Common myeloid progenitor, CD34-positive (primary cell): ENCODE results near the gene ADAMTS18.
"Not testable (repeated sequence)": the region's sequence is repeated elsewhere in the genome, so short reads cannot be mapped to it uniquely, and the experiment has no call there.

Experiments used
- CTCF ChIA-PET: fragments of 350-600 bp; sonication (Branson Sonifier 250); formaldehyde crosslinking; loops from one replicate; lab custom pipeline; 2021; ENCODE audit warnings: antibody characterized with exemption; lab: Charles Lee
- POLR2A ChIA-PET: fragments of 350-600 bp; sonication (Branson Sonifier 250); formaldehyde crosslinking; loops from one replicate; lab custom pipeline; 2021; ENCODE audit warnings: antibody characterized with exemption; lab: Charles Lee
- DNase-seq, 3 donors: peaks; one replicate each; pipeline versions ENCODE4 v3.0.0 to v3.0.0-alpha.2; 2013
- H3K27ac ChIP-seq, 2 experiments: 1 replicate in 1 of 2; 2 replicates in 1 of 2; pipeline ENCODE4 v1.7.0; 2013; ENCODE audit warnings: inconsistent platforms in 2 of 2, low read length in 2 of 2, mild to moderate bottlenecking in 2 of 2, low read depth in 1 of 2, moderate library complexity in 1 of 2; ENCODE audit not compliant: severe bottlenecking in 2 of 2, insufficient read depth in 1 of 2, poor library complexity in 1 of 2
- H3K27me3 ChIP-seq, 5 experiments: replicated peaks in 2 of 5; 1 replicate in 3 of 5; 2 replicates in 2 of 5; pipeline versions ENCODE4 v1.6.1 to v1.7.0; 2013; ENCODE audit warnings: low read length in 4 of 5, mild to moderate bottlenecking in 2 of 5, moderate library complexity in 2 of 5, inconsistent platforms in 1 of 5; ENCODE audit not compliant: insufficient read depth in 5 of 5, control insufficient read depth in 4 of 5
- H3K36me3 ChIP-seq, 4 experiments: 1 replicate in 2 of 4; 2 replicates in 2 of 4; pipeline versions ENCODE4 v1.6.1 to v1.7.0; 2013; ENCODE audit warnings: low read length in 3 of 4, control low read depth in 1 of 4, mild to moderate bottlenecking in 1 of 4; ENCODE audit not compliant: control insufficient read depth in 4 of 4, insufficient read depth in 4 of 4
- H3K4me1 ChIP-seq, 4 experiments: 1 replicate in 3 of 4; 2 replicates in 1 of 4; pipeline versions ENCODE4 v1.6.1 to v1.7.1; 2013; ENCODE audit warnings: low read length in 3 of 4, mild to moderate bottlenecking in 3 of 4, control low read depth in 1 of 4, inconsistent platforms in 1 of 4, moderate library complexity in 1 of 4; ENCODE audit not compliant: control insufficient read depth in 4 of 4, insufficient read depth in 4 of 4; ENCODE audit errors: control extremely low read depth in 1 of 4
- H3K4me3 ChIP-seq, 7 experiments: 1 replicate in 4 of 7; 2 replicates in 3 of 7; pipeline versions ENCODE4 v1.5.1 to v1.7.0; 2013; ENCODE audit warnings: mild to moderate bottlenecking in 7 of 7, low read length in 6 of 7, moderate library complexity in 6 of 7, inconsistent platforms in 2 of 7, low read depth in 2 of 7, control low read depth in 1 of 7; ENCODE audit not compliant: insufficient read depth in 4 of 7, control insufficient read depth in 1 of 7; ENCODE audit errors: extremely low read depth in 1 of 7
- H3K9me3 ChIP-seq, 5 experiments: 1 replicate in 4 of 5; 2 replicates in 1 of 5; pipeline versions ENCODE4 v1.6.1 to v1.7.1; 2013; ENCODE audit warnings: low read length in 4 of 5, mild to moderate bottlenecking in 2 of 5, inconsistent platforms in 1 of 5, low read depth in 1 of 5, moderate library complexity in 1 of 5; ENCODE audit not compliant: control insufficient read depth in 4 of 5, insufficient read depth in 2 of 5; ENCODE audit errors: control extremely low read depth in 1 of 5
- WGBS: methylation state at CpG from one replicate; pipeline ENCODE4 v1.1.5; 2013; ENCODE audit not compliant: insufficient coverage; 5-methylcytosine and 5-hydroxymethylcytosine counted together

Gene ADAMTS18

DNA sequence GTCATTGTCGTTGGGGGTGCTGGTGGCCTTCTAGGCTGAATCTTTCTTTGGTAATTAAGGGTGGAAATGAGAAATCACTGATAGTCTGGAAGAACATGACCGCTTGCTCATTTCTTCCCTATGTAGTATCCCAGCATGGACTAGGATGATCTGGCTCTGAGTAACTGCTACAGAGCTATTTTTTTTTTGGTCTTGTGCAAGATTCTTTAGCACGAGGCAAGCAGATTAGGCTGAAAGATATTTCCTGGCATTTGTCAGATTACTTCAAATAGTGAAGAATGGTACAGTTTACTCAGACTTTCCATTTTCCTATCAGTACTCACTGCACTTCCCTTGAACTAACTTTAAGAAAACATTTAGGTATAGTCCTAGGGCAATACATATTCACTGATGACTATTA lies 146.6 kb downstream of the ADAMTS18 start:
- H3K36me3 ChIP-seq: no peaks in the 10 kb centered on the region
- no peak overlapping the region for H3K27ac ChIP-seq
- CTCF ChIA-PET: no interaction called here
- POLR2A ChIA-PET: no interaction called here
- no peak overlapping the region for H3K4me3 ChIP-seq
- H3K9me3 ChIP-seq: no peaks in the 10 kb centered on the region
- H3K4me1 ChIP-seq: no peaks in the 10 kb centered on the region
- WGBS: 50% methylated on average over 2 of the region's 3 CpGs
- no peak for DNase-seq
- H3K27me3 ChIP-seq: no peaks in the 10 kb centered on the region

DNA sequence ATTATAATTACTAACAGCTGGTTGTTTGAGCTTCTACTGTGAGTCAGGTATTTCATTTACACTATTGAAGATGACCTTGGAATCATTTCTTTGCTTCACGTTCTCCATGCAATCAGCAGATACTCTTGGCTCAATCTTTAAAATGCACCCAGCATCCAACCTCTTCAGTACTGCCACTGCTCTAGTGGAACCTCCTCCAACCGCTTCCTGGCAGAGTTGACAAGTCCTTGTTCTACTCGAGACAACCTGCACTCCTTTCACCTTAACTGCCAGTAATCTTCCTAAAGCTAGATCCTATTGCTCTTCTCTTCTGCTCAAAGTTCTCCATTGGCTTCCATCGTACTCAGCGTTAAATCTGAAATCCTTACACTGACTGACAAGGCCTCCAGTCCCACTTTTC lies 149.2 kb downstream of the ADAMTS18 start:
- Histone ChIP-seq H3K36me3 (no peaks in the 10 kb centered on the region), H3K4me3 (no peak overlapping the region), H3K27me3 (no peaks in the 10 kb centered on the region), H3K9me3 (no peaks in the 10 kb centered on the region), H3K4me1 (no peaks in the 10 kb centered on the region), H3K27ac (no peak overlapping the region)
- WGBS: 94% methylated on average over 5 of the region's 5 CpGs
- DNase-seq: no peak
- CTCF ChIA-PET: no interaction called here
- POLR2A ChIA-PET: no interaction called here

DNA sequence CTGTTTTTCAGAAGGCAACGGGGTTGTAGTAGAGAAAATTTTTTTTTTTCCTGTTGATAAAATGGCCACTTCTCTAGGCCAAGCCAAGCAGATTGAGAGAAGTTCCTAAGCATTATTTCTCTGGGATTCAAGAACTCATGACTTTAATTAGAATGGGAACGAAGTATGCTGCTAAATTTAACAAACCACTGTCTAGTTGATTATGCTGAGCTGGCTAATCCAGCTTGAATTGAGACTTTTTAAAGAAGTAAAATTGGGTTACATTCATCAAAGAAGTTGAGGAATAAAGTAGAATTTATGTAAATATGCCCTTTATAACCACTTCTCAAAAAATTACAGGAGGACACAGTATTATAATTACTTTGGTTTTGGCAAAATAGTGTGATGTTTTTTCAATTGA lies 152.5 kb downstream of the ADAMTS18 start:
- DNase-seq: no peak
- Histone ChIP-seq H3K27ac (no peak overlapping the region), H3K4me3 (no peak overlapping the region), H3K9me3 (no peaks in the 10 kb centered on the region), H3K4me1 (no peaks in the 10 kb centered on the region), H3K36me3 (no peaks in the 10 kb centered on the region), H3K27me3 (no peaks in the 10 kb centered on the region)
- CTCF ChIA-PET: no interaction called here
- POLR2A ChIA-PET: no interaction called here
- WGBS: 40% methylated on average over 1 of the region's 2 CpGs

DNA sequence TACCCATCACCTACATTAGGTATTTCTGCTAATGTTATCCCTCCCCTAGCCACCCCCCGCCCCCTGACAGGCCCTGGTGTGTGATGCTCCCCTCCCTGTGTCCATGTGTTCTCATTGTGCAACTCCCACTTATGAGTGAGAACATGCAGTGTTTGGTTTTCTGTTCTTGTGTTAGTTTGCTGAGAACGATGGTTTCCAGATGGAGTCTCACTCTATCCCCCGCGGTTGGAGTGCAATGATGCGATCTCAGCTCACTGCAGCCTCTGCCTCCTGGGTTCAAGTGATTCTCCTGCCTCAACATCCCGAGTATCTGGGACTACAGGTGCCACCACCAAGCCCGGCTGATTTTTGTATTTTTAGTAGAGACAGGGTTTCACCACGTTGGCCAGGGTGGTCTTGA lies 155.5 kb downstream of the ADAMTS18 start:
- H3K36me3 ChIP-seq, POLR2A ChIA-PET, H3K4me1 ChIP-seq, H3K9me3 ChIP-seq, DNase-seq, H3K27ac ChIP-seq, H3K27me3 ChIP-seq, CTCF ChIA-PET, H3K4me3 ChIP-seq: not testable (repeated sequence)
- WGBS: 83% methylated on average over 7 of the region's 8 CpGs

DNA sequence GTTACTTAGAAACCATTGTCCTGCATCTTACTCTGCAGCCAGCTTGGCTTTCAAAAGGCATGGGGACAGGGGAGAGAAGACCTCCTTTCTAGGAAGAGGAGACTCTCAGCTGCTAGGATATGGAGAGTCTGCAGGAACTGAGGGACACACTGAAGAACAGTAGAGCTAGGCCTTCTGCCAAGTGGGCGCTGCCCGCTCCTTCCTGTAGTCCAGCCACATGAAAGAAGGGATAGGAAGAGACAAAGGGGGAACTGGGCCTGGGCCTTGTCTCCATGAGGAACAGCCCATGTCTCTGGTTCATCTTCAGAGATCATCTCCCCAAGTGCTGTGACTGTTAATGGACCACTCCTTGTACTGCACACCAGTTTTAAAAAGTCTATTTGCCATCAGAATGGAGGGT lies 157.3 kb downstream of the ADAMTS18 start:
- no peak for DNase-seq
- H3K4me1 ChIP-seq: no peaks in the 10 kb centered on the region
- ChIA-PET POLR2A (no interaction called here), CTCF (interaction anchor here (0.5 kb wide), 1 partner anchor 266 kb away, joined by 3 read pairs; no protein-coding TSS in a partner anchor)
- H3K27me3 ChIP-seq: no peaks in the 10 kb centered on the region
- no peak overlapping the region for H3K27ac ChIP-seq
- H3K36me3 ChIP-seq: no peaks in the 10 kb centered on the region
- no peaks in the 10 kb centered on the region for H3K9me3 ChIP-seq
- 93% methylated on average over 2 of the region's 2 CpGs for WGBS
- no peak overlapping the region for H3K4me3 ChIP-seq

DNA sequence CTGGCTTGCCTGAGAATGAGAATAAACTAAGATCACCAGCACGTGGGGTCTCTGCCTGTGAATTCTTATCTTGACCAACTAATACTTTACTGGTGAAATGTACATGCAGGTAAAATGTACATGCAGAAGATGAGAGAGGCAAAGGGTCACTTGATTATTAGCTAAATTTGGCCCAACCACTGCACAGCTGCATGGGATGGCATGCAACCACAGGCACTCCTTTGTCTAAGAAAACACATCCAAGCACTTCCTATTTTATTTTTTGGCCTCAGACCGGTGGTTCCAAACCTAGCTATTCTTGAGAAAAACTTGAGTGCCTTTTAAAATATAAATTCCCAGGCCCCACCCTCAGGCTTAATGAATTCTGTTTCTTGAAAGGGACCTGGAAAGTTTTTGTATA lies 157.7 kb downstream of the ADAMTS18 start:
- Histone ChIP-seq H3K27me3 (no peaks in the 10 kb centered on the region), H3K36me3 (no peaks in the 10 kb centered on the region), H3K4me3 (no peak overlapping the region), H3K4me1 (no peaks in the 10 kb centered on the region), H3K27ac (no peak overlapping the region), H3K9me3 (no peaks in the 10 kb centered on the region)
- DNase-seq: no peak
- no CpG with 5 or more reads among the region's 2 CpGs for WGBS
- POLR2A ChIA-PET: no interaction called here
- CTCF ChIA-PET: no interaction called here

DNA sequence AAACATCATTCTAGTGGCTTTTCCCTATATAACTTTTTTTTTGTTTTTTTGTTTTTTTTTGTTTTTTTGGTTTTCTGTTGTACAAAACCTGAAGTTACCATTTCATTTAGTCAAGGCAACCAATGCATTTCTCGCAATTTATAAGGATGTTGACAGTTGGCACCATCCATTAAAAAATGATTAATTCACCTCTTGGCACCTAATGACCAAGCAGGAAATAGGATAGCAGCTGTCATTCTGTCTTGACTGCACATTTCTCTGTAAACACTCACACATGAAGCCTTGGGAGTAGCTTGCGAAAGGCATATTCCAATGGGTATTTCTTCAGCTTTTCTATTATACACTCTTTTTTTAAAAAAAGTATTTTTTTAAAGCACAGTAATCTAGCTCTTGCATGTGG lies 158.2 kb downstream of the ADAMTS18 start:
- H3K27ac ChIP-seq: no peak overlapping the region
- no peak overlapping the region for H3K4me3 ChIP-seq
- no peaks in the 10 kb centered on the region for H3K9me3 ChIP-seq
- H3K4me1 ChIP-seq: no peaks in the 10 kb centered on the region
- no peaks in the 10 kb centered on the region for H3K27me3 ChIP-seq
- ChIA-PET CTCF (no interaction called here), POLR2A (no interaction called here)
- no peak for DNase-seq
- no peaks in the 10 kb centered on the region for H3K36me3 ChIP-seq
- WGBS: 80% methylated on average over 1 of the region's 2 CpGs
